HG02852 (cell line): ENCODE measurements around the gene CYP46A1.

ENCODE experiments used
- ATAC-seq: cut with Tn5 transposase; IDR thresholded peaks from one replicate; pipeline ENCODE4 v1.9.1; 2021; ENCODE audit warnings: mild to moderate bottlenecking, moderate library complexity; ENCODE audit not compliant: unreplicated experiment

CYP46A1 gene

GRCh38 chr14:99727096-99727870 lies 43.2 kb downstream of the CYP46A1 start:
- ATAC-seq = no peak

- no peak for ATAC-seq
These were observed 44.3 kb downstream of the CYP46A1 start for GRCh38 chr14:99728231-99728920.

- ATAC-seq = no peak
These were observed 44.9 kb downstream of the CYP46A1 start for GRCh38 chr14:99728981-99729451.

- peak; percentile 54 for ATAC-seq
These were observed 46.1 kb downstream of the CYP46A1 start for GRCh38 chr14:99729991-99730875.

DNA sequence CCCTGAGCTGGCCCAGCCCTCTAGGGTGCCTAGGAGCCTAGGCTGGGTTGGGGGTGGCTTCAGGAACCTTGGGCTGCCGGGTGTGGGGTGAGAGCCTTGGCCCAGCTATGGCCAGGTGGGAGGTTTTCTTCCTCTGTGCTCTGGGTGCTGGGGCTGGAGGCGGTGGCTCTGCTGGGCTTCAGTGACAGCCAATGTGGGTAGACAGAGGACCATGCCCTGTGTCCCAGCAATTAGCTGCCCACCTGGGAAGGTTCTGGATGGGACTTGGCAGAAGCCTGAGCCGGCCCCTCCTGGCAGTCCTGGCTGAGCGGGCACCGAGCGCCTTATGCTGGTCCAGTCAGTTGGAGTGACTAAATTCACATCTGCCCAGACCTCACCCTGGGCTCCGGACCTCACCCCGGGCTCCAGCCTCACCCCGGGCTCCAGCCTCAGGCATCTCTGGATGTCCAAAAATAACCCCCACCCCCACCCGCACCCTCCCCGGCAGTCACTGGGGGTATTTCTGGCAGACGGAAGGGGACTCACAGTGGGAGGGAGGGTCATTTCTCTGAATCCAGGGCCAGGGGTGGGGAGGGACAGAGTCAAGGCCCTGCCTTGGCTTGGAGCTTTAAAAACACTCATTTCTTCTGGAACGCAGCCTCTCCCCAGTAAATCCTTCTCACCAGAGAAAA lies 46.9 kb downstream of the CYP46A1 start:
- ATAC-seq = no peak

GRCh38 chr14:99731547-99732435 lies 47.7 kb downstream of the CYP46A1 start:
- ATAC-seq = no peak

- no peak for ATAC-seq
These were observed 48.5 kb downstream of the CYP46A1 start for GRCh38 chr14:99732436-99733210.

DNA sequence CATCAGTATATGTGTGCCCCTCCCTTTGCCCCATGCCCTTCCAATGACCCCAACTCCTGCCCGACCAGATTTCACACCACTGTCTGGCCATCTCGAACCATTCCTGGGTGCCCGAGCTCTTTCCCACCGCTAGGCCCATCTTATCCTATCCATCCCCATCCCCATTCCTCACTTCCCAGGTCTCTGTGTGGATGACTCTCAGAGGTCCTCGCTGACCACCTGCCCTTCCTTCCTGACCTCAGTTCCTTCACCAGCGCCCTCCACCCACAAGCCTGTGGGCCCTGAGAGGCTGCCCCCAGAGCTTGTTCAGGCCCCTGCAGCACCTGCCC lies 49.1 kb downstream of the CYP46A1 start:
- no peak for ATAC-seq

GRCh38 chr14:99733540-99734405 lies 49.7 kb downstream of the CYP46A1 start:
- ATAC-seq = no peak

DNA sequence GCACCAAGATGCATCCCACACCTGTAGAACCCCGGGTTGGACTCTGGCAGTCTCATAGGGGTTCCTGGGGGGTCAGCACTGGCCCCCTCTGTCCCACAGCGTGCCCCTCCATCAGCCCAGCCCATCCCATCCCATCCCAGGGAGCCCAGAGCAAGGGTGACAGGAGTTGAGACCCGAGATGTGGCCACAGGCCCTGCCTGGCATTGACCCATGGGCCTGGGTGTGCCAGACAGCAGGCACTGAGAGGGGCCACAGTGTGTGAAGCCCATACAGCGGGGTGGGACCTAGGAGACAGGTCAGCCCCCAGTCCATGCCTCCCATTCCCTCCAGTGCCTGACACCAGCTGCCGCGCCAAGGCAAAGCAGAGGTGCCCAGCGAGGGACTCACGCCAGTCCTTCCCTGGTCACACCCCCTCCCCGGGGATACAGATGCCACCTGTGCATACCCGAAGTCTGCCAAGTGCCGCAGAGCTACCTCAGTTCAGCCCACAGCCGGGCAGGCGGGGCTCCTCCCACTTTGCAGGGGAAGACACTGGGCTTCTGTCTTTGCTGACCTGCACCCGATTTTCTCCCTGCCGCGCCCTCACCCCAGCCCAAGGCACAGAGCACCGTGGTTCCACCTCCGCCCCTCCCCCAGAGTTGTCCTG lies 50.4 kb downstream of the CYP46A1 start:
- no peak for ATAC-seq

- no peak for ATAC-seq
These were observed 51.4 kb downstream of the CYP46A1 start for GRCh38 chr14:99735189-99736135.

GRCh38 chr14:99736603-99737371 lies 52.7 kb downstream of the CYP46A1 start:
- ATAC-seq = no peak

DNA sequence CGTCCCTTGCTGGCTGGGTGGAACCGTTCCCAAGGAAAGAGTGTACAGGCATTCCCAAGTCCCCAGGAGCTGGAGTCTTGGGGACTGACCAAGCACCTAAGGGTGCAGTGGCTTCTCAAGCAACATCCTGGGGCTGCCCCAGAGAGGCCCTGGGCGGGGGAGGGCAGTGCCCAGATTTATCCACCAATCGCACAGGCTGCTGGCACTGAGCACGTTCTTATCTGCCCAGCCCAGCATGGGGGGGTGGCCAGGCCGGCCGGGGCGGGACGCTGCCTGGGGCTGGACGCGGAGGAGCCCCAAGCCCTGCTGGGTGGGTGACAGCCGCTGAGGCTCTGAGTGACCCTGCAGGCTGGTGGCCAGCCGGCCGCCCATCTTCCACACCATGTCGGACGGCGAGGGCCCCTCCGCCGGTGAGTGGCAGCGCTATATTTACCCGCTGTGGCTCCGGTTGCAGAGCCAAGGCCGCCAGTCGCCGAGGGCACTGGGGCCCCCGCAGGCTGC lies 53.4 kb downstream of the CYP46A1 start:
- ATAC-seq = no peak

DNA sequence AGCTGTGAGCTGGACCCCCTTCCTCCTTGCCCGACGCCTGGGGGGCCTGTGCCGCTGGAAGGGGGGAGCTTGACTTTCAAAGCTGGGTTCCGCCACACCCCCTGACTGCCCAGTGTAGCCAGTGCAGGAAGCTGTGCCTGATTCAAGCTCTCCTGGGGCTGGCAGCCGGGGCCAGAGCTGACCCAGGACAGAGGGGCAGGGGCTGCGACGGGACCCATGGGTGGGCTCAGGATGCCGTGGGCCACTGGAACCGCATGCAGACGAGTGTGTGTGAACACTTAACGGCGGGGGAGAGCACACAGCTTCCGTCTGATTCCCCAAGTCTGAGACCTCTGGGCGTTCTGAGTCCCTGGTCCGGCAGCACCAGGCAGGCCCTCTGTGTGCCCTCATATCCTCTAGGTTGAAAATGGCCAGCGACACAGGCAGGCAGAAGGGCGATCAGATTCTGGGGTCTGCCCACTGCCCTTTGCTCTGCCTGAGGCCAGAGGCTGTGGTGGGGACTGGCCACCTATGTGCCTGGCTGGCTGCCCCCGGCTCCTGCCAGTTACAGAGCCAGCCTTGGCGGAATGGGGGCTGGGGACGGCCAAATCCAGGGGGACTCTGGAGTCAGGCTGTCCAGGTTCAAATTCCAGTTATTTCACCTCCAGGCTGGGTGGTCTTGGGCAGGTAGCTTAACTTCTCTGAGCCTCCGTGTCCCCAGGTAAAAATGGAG lies 54.0 kb downstream of the CYP46A1 start:
- ATAC-seq = no peak

DNA sequence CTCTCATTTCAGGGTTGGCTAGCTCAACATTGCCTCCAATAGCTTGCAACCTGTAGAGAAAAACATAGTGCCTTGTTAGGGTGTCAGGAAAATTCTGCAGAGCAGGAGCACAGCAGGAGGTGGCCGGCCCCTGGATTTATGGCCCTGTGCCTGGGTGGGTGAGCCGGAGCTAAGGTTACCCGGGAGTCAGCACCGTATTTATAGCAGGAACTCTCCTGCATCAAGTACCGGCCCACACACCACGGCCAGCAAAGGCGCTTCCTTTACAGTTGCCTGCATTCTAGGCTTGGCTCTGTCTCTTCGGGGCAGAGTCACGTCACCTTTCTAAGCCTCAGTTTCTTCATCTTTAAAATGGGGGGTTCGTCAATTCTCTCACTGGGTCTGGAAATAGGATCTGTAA lies 56.3 kb downstream of the CYP46A1 start:
- ATAC-seq = no peak
